Subcutaneous adipose tissue (tissue), 4 donors: Measurements from ENCODE around the gene VTA1. TPM values are rescaled to one million over a fixed set of nuclear protein-coding genes. Genes with fewer than 3 reads are reported as not detected.

ENCODE experiments used
- CTCF ChIP-seq: fragments of 450-650 bp; IDR thresholded peaks from one replicate; pipeline ENCODE4 v1.5.1; 2016; ENCODE audit warnings: low read depth, mild to moderate bottlenecking, control low read depth, antibody characterized with exemption, moderate library complexity
- total RNA-seq, 4 donors: library from RNA; depleted of rRNA; stranded (reverse); fragments of >200 nt; gene quantifications; one replicate each; pipeline ENCODE4 v1.1.0, GENCODE V29; 2016

The VTA1 gene
- total RNA-seq, 4 donors from 2014 or later, result 21.1 to 47.0 (median 38.4) TPM

- no peak for TF ChIP-seq CTCF
Measured at GRCh38 chr6:142266060-142266459, 119.0 kb downstream of the VTA1 start.

GRCh38 chr6:142271476-142271875 is 124.4 kb downstream of the VTA1 start:
- TF ChIP-seq CTCF, result no peak

Other genes starting within 250 kb of the VTA1 start
- gene GJE1, start 14.3 kb upstream of the VTA1 start, total RNA-seq, result not detected
- not detected for gene NMBR, start 141 bp upstream of the VTA1 start, total RNA-seq
- gene ADGRG6, start 154.7 kb downstream of the VTA1 start, total RNA-seq, result 10 to 100 TPM; 17.3 to 25.8 (median 18.7) TPM